WTC11 (cell line): ENCODE measurements around the gene PPFIBP2. TPM values are rescaled to one million over a fixed set of nuclear protein-coding genes. Genes with fewer than 3 reads are reported as not detected.
A peak's percentile ranks its signal among the peaks of the same experiment; 100 is the strongest.

Experiments used
- ATAC-seq: fragments of 200-7000 bp; cut with Tn5 transposase; 2 replicates; pipeline ENCODE4 v1.10.0; 2021; ENCODE audit warnings: mild to moderate bottlenecking, moderate library complexity
- CTCF ChIA-PET: fragments of 300-600 bp; sonication (Branson Sonifier 250); formaldehyde crosslinking; loops from one replicate; lab custom pipeline; 2021; ENCODE audit warnings: antibody characterized with exemption; lab: Charles Lee
- POLR2A ChIA-PET: fragments of 350-600 bp; sonication (Branson Sonifier 250); formaldehyde crosslinking; loops from one replicate; lab custom pipeline; 2021; ENCODE audit warnings: antibody characterized with exemption; lab: Charles Lee
- DNase-seq: peaks from one replicate; pipeline ENCODE4 v3.0.0; 2021; ENCODE audit warnings: low spot score
- H3K27ac Mint-ChIP-seq: 2 replicates; pipeline ENCODE4 v1.8.0; 2021; ENCODE audit warnings: mixed read lengths
- H3K27me3 Mint-ChIP-seq: 2 replicates; pipeline ENCODE4 v1.8.0; 2021; ENCODE audit warnings: low read depth, mild to moderate bottlenecking, moderate library complexity, mixed read lengths
- H3K36me3 Mint-ChIP-seq: 2 replicates; pipeline ENCODE4 v1.8.0; 2021; ENCODE audit warnings: mixed read lengths
- H3K4me1 Mint-ChIP-seq: 2 replicates; pipeline ENCODE4 v1.8.0; 2022; ENCODE audit warnings: mixed read lengths
- H3K4me3 Mint-ChIP-seq: 2 replicates; pipeline ENCODE4 v1.8.0; 2021; ENCODE audit warnings: mild to moderate bottlenecking, moderate library complexity, mixed read lengths
- H3K9me3 Mint-ChIP-seq: 2 replicates; pipeline ENCODE4 v1.8.0; 2021; ENCODE audit warnings: mixed read lengths
- IRF2 ChIP-seq: sonication (generic); formaldehyde crosslinking; IDR thresholded peaks from 2 replicates; pipeline ENCODE4 v1.8.0; 2022; ENCODE audit warnings: low read depth, missing genetic modification reagents, borderline replicate concordance
- JAZF1 ChIP-seq: fragments of 250-450 bp; sonication (Bioruptor Pico); IDR thresholded peaks from 2 replicates; pipeline ENCODE4 v1.9.0; 2021; ENCODE audit warnings: moderate library complexity, mild to moderate bottlenecking, inconsistent platforms
- MYBL2 ChIP-seq: sonication (generic); formaldehyde crosslinking; IDR thresholded peaks from 2 replicates; pipeline ENCODE4 v1.8.1; 2023; ENCODE audit warnings: mild to moderate bottlenecking, moderate library complexity, missing genetic modification reagents
- NFE2L1 ChIP-seq: sonication (generic); formaldehyde crosslinking; IDR thresholded peaks from 2 replicates; pipeline ENCODE4 v1.8.1; 2023; ENCODE audit warnings: missing genetic modification reagents
- NR1H2 ChIP-seq: sonication (generic); formaldehyde crosslinking; IDR thresholded peaks from 2 replicates; pipeline ENCODE4 v1.9.0; 2021; ENCODE audit warnings: mild to moderate bottlenecking, moderate library complexity, missing genetic modification reagents
- NR2C2 ChIP-seq: sonication (generic); formaldehyde crosslinking; IDR thresholded peaks from 2 replicates; pipeline ENCODE4 v1.8.0; 2022; ENCODE audit warnings: mild to moderate bottlenecking, missing genetic modification reagents
- TEAD1 ChIP-seq: sonication (generic); formaldehyde crosslinking; IDR thresholded peaks from 2 replicates; pipeline ENCODE4 v1.8.0; 2022; ENCODE audit warnings: mild to moderate bottlenecking, missing genetic modification reagents
- TEAD4 ChIP-seq: sonication (generic); formaldehyde crosslinking; IDR thresholded peaks from 2 replicates; pipeline ENCODE4 v1.8.0; 2022; ENCODE audit warnings: mild to moderate bottlenecking, missing genetic modification reagents
- ZNF263 ChIP-seq: sonication (generic); formaldehyde crosslinking; IDR thresholded peaks from 2 replicates; pipeline ENCODE4 v1.8.1; 2022; ENCODE audit warnings: low read depth, mild to moderate bottlenecking, moderate library complexity, missing genetic modification reagents
- ZNF317 ChIP-seq: sonication (generic); formaldehyde crosslinking; IDR thresholded peaks from 2 replicates; pipeline ENCODE4 v1.8.1; 2023; ENCODE audit warnings: low read depth, mild to moderate bottlenecking, moderate library complexity, missing genetic modification reagents, borderline replicate concordance
- ZNF396 ChIP-seq: fragments of 250-450 bp; sonication (Bioruptor Pico); IDR thresholded peaks from 2 replicates; pipeline ENCODE4 v1.8.0; 2021; ENCODE audit warnings: mild to moderate bottlenecking, moderate library complexity, borderline replicate concordance
- ZNF671 ChIP-seq: fragments of 250-450 bp; sonication (Bioruptor Pico); IDR thresholded peaks from 2 replicates; pipeline ENCODE4 v1.8.0; 2021; ENCODE audit warnings: mild to moderate bottlenecking
- total RNA-seq: library from RNA; stranded (reverse); gene quantifications from 3 replicates; pipeline ENCODE4 v1.2.3, GENCODE V29; 2021
- TF ChIP-seq, protein P1 (sequence below): sonication (generic); formaldehyde crosslinking; IDR thresholded peaks from 2 replicates; pipeline ENCODE4 v1.8.0; 2022; ENCODE audit warnings: mild to moderate bottlenecking, missing genetic modification reagents
- TF ChIP-seq, protein P2 (sequence below): fragments of 250-450 bp; sonication (Bioruptor Pico); IDR thresholded peaks from 2 replicates; pipeline ENCODE4 v2.1.2; 2022; ENCODE audit warnings: mild to moderate bottlenecking, moderate library complexity
- TF ChIP-seq, protein P3 (sequence below): sonication (generic); formaldehyde crosslinking; IDR thresholded peaks from 2 replicates; pipeline ENCODE4 v1.8.1; 2022; ENCODE audit warnings: mild to moderate bottlenecking, missing genetic modification reagents, moderate library complexity, borderline replicate concordance
- TF ChIP-seq, protein P4 (sequence below): sonication (generic); formaldehyde crosslinking; IDR thresholded peaks from 2 replicates; pipeline ENCODE4 v1.8.0; 2022; ENCODE audit warnings: missing genetic modification reagents
- TF ChIP-seq, protein P5 (sequence below): fragments of 250-450 bp; sonication (Bioruptor Pico); IDR thresholded peaks from 2 replicates; pipeline ENCODE4 v1.9.0; 2021; ENCODE audit warnings: mild to moderate bottlenecking
- TF ChIP-seq, protein P6 (sequence below): sonication (generic); formaldehyde crosslinking; IDR thresholded peaks from 2 replicates; pipeline ENCODE4 v1.8.0; 2023; ENCODE audit warnings: missing genetic modification reagents, mild to moderate bottlenecking, borderline replicate concordance
- TF ChIP-seq, protein P7 (sequence below): fragments of 250-450 bp; sonication (Bioruptor Pico); IDR thresholded peaks from 2 replicates; pipeline ENCODE4 v1.9.0; 2021; ENCODE audit warnings: mild to moderate bottlenecking

PPFIBP2 gene
- total RNA-seq, 1 experiment from 2014 or later: 21.4 TPM

DNA sequence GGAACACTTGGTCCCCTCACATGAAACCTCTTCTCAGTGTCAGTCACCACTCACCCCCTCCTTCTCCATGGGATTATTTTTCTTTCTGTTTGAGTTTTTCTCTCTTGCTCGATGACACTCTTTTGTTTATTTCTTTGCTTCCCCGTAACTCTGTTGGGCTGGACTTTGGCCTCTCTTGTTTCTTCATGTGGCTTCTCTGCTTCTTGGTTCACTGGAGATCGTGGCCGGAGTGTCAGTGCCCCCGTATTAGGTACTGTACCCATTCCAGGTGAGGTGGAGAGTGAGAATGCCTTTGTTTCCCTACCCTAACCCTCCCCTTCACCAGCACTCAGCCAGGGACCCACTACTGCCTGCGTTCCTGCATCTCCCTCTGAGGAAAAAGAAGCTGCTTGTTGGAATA, 127.0 kb downstream of the PPFIBP2 start:
- ChIA-PET CTCF (interaction anchor here (4.7 kb wide), 1 partner anchor 69 kb away, joined by 31 read pairs; no protein-coding TSS in a partner anchor), POLR2A (no interaction called here)
- ATAC-seq (no peak), DNase-seq (no peak)
- Mint-ChIP-seq H3K4me1 (peaks cover 42% of the 10 kb centered on the region), H3K27me3 (no peaks in the 10 kb centered on the region), H3K27ac (peak overlapping the region; percentile 41), H3K9me3 (no peaks in the 10 kb centered on the region), H3K4me3 (no peak overlapping the region), H3K36me3 (peaks cover 14% of the 10 kb centered on the region)
- no peak for TF ChIP-seq ZNF671 (CRISPR knock-in tag)
- TF ChIP-seq, protein P1, sequence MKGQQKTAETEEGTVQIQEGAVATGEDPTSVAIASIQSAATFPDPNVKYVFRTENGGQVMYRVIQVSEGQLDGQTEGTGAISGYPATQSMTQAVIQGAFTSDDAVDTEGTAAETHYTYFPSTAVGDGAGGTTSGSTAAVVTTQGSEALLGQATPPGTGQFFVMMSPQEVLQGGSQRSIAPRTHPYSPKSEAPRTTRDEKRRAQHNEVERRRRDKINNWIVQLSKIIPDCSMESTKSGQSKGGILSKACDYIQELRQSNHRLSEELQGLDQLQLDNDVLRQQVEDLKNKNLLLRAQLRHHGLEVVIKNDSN (CRISPR knock-in tag): no peak
- TF ChIP-seq TEAD1: no peak
- no peak for TF ChIP-seq ZNF263 (CRISPR knock-in tag)
- TF ChIP-seq, protein P2, sequence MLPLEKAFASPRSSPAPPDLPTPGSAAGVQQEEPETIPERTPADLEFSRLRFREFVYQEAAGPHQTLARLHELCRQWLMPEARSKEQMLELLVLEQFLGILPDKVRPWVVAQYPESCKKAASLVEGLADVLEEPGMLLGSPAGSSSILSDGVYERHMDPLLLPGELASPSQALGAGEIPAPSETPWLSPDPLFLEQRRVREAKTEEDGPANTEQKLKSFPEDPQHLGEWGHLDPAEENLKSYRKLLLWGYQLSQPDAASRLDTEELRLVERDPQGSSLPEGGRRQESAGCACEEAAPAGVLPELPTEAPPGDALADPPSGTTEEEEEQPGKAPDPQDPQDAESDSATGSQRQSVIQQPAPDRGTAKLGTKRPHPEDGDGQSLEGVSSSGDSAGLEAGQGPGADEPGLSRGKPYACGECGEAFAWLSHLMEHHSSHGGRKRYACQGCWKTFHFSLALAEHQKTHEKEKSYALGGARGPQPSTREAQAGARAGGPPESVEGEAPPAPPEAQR (CRISPR knock-in tag): no peak
- TF ChIP-seq, protein P3, sequence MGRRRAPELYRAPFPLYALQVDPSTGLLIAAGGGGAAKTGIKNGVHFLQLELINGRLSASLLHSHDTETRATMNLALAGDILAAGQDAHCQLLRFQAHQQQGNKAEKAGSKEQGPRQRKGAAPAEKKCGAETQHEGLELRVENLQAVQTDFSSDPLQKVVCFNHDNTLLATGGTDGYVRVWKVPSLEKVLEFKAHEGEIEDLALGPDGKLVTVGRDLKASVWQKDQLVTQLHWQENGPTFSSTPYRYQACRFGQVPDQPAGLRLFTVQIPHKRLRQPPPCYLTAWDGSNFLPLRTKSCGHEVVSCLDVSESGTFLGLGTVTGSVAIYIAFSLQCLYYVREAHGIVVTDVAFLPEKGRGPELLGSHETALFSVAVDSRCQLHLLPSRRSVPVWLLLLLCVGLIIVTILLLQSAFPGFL: no peak
- TF ChIP-seq NR1H2: no peak
- TF ChIP-seq, protein P4, sequence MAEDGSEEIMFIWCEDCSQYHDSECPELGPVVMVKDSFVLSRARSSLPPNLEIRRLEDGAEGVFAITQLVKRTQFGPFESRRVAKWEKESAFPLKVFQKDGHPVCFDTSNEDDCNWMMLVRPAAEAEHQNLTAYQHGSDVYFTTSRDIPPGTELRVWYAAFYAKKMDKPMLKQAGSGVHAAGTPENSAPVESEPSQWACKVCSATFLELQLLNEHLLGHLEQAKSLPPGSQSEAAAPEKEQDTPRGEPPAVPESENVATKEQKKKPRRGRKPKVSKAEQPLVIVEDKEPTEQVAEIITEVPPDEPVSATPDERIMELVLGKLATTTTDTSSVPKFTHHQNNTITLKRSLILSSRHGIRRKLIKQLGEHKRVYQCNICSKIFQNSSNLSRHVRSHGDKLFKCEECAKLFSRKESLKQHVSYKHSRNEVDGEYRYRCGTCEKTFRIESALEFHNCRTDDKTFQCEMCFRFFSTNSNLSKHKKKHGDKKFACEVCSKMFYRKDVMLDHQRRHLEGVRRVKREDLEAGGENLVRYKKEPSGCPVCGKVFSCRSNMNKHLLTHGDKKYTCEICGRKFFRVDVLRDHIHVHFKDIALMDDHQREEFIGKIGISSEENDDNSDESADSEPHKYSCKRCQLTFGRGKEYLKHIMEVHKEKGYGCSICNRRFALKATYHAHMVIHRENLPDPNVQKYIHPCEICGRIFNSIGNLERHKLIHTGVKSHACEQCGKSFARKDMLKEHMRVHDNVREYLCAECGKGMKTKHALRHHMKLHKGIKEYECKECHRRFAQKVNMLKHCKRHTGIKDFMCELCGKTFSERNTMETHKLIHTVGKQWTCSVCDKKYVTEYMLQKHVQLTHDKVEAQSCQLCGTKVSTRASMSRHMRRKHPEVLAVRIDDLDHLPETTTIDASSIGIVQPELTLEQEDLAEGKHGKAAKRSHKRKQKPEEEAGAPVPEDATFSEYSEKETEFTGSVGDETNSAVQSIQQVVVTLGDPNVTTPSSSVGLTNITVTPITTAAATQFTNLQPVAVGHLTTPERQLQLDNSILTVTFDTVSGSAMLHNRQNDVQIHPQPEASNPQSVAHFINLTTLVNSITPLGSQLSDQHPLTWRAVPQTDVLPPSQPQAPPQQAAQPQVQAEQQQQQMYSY (CRISPR knock-in tag): no peak
- no peak for TF ChIP-seq TEAD4 (CRISPR knock-in tag)
- no peak for TF ChIP-seq ZNF317 (CRISPR knock-in tag)
- TF ChIP-seq ZNF396 (CRISPR knock-in tag): no peak
- no peak for TF ChIP-seq MYBL2 (CRISPR knock-in tag)
- no peak for TF ChIP-seq NR2C2 (CRISPR knock-in tag)
- no peak for TF ChIP-seq NFE2L1 (CRISPR knock-in tag)
- TF ChIP-seq, protein P5, sequence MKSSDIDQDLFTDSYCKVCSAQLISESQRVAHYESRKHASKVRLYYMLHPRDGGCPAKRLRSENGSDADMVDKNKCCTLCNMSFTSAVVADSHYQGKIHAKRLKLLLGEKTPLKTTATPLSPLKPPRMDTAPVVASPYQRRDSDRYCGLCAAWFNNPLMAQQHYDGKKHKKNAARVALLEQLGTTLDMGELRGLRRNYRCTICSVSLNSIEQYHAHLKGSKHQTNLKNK: no peak
- TF ChIP-seq IRF2 (CRISPR knock-in tag): no peak
- TF ChIP-seq, protein P6, sequence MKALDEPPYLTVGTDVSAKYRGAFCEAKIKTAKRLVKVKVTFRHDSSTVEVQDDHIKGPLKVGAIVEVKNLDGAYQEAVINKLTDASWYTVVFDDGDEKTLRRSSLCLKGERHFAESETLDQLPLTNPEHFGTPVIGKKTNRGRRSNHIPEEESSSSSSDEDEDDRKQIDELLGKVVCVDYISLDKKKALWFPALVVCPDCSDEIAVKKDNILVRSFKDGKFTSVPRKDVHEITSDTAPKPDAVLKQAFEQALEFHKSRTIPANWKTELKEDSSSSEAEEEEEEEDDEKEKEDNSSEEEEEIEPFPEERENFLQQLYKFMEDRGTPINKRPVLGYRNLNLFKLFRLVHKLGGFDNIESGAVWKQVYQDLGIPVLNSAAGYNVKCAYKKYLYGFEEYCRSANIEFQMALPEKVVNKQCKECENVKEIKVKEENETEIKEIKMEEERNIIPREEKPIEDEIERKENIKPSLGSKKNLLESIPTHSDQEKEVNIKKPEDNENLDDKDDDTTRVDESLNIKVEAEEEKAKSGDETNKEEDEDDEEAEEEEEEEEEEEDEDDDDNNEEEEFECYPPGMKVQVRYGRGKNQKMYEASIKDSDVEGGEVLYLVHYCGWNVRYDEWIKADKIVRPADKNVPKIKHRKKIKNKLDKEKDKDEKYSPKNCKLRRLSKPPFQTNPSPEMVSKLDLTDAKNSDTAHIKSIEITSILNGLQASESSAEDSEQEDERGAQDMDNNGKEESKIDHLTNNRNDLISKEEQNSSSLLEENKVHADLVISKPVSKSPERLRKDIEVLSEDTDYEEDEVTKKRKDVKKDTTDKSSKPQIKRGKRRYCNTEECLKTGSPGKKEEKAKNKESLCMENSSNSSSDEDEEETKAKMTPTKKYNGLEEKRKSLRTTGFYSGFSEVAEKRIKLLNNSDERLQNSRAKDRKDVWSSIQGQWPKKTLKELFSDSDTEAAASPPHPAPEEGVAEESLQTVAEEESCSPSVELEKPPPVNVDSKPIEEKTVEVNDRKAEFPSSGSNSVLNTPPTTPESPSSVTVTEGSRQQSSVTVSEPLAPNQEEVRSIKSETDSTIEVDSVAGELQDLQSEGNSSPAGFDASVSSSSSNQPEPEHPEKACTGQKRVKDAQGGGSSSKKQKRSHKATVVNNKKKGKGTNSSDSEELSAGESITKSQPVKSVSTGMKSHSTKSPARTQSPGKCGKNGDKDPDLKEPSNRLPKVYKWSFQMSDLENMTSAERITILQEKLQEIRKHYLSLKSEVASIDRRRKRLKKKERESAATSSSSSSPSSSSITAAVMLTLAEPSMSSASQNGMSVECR (CRISPR knock-in tag): no peak
- TF ChIP-seq, protein P7, sequence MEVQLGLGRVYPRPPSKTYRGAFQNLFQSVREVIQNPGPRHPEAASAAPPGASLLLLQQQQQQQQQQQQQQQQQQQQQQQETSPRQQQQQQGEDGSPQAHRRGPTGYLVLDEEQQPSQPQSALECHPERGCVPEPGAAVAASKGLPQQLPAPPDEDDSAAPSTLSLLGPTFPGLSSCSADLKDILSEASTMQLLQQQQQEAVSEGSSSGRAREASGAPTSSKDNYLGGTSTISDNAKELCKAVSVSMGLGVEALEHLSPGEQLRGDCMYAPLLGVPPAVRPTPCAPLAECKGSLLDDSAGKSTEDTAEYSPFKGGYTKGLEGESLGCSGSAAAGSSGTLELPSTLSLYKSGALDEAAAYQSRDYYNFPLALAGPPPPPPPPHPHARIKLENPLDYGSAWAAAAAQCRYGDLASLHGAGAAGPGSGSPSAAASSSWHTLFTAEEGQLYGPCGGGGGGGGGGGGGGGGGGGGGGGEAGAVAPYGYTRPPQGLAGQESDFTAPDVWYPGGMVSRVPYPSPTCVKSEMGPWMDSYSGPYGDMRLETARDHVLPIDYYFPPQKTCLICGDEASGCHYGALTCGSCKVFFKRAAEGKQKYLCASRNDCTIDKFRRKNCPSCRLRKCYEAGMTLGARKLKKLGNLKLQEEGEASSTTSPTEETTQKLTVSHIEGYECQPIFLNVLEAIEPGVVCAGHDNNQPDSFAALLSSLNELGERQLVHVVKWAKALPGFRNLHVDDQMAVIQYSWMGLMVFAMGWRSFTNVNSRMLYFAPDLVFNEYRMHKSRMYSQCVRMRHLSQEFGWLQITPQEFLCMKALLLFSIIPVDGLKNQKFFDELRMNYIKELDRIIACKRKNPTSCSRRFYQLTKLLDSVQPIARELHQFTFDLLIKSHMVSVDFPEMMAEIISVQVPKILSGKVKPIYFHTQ: no peak
- TF ChIP-seq JAZF1 (CRISPR knock-in tag): no peak
